Activated CD4-positive, alpha-beta memory T cell treated with anti-CD3 and anti-CD28 coated beads, Interleukin-2, amount 10 ng/mL, durations not matched to agents 7 days and 5 days (primary cell): Measurements from ENCODE around the gene PPP2R5C. TPM values are rescaled to one million over a fixed set of nuclear protein-coding genes. Genes with fewer than 3 reads are reported as not detected.
"Not testable (repeated sequence)": the region's sequence is repeated elsewhere in the genome, so short reads cannot be mapped to it uniquely, and the experiment has no call there.

ENCODE experiments used
- CTCF ChIA-PET: fragments of 350-600 bp; sonication (Branson Sonifier 250); formaldehyde crosslinking; loops from one replicate; lab custom pipeline; 2021; ENCODE audit warnings: antibody characterized with exemption, inconsistent platforms; lab: Charles Lee
- POLR2A ChIA-PET: fragments of 350-600 bp; sonication (Branson Sonifier 250); formaldehyde crosslinking; loops from one replicate; lab custom pipeline; 2021; ENCODE audit warnings: antibody characterized with exemption; lab: Charles Lee
- DNase-seq: peaks from one replicate; pipeline ENCODE4 v3.0.0-alpha.2; 2020
- H3K27ac Mint-ChIP-seq: one replicate; pipeline ENCODE4 v1.8.0; 2021; ENCODE audit warnings: mild to moderate bottlenecking, mixed read lengths
- H3K27me3 Mint-ChIP-seq: one replicate; pipeline ENCODE4 v1.8.0; 2021; ENCODE audit warnings: mixed read lengths
- H3K36me3 Mint-ChIP-seq: one replicate; pipeline ENCODE4 v1.8.0; 2021; ENCODE audit warnings: low read depth, mixed read lengths
- H3K4me1 Mint-ChIP-seq: one replicate; pipeline ENCODE4 v1.8.0; 2021; ENCODE audit warnings: mixed read lengths
- H3K4me3 Mint-ChIP-seq: one replicate; pipeline ENCODE4 v1.8.0; 2021; ENCODE audit warnings: mild to moderate bottlenecking, mixed read lengths
- H3K9me3 Mint-ChIP-seq: one replicate; pipeline ENCODE4 v1.8.0; 2021; ENCODE audit warnings: mixed read lengths
- total RNA-seq, 2 experiments: library from RNA; stranded (reverse); gene quantifications; one replicate each; pipeline ENCODE4 v1.2.3, GENCODE V29; 2021

PPP2R5C gene
- 100 to 1,000 TPM; 338 to 348 TPM for total RNA-seq

DNA sequence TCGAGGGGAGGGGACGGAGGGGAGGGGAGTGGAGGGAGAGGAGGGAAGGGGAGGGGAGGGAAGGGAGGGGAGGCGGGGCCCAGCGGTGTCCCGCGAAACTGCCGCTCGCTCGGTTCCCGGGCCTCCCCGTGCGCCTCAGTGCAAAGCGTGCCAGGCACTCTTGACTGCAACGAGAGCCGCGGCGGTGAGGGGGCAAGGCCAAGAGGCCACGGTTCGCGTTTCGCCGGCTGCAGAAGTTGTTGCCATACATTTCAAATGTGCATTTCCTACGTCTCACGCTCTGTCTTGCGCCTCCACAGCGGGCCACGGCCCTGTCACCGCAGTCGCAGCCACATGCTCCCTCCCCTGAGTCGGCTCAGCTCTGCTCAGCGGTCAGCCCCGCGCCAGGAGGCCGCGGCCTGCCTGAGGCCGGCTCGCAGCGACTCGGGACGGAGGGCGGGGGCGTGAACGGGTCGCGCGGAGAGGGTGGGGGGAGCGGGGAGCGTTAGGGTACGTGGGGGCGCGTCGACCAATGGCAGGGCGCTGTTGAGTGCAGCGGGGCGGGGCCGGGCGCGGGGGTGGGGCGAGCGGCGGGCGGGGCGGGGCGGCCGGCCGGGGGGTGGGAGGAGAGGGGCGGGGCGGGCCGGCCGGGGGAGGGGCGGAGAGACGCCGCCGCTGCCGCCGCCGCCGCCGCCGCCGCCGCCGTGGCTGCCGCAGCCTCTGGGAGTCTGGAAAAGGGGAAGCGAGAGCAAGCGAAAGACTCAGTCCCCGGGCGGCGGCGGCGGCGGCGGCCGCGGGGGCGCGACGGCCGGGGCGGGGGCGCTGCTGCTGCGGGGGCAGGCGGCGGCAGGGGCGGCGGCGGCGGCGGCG, at the start of gene PPP2R5C:
TSS of gene PPP2R5C (plus strand) at position 678 of the 849 bp plus-strand sequence. CDS start 185 bp downstream, outside the sequence.
- CTCF ChIA-PET: interaction anchor here (1.1 to 2.6 kb wide), 6 partner anchors 9 to 259 kb away, joined by 3 to 26 read pairs (median 6); no protein-coding TSS in a partner anchor
- Mint-ChIP-seq H3K36me3 (peaks cover 19% of the 10 kb centered on the region), H3K4me3 (peak within 1 kb of the TSS; percentile 83), H3K27me3 (peaks cover 12% of the 10 kb centered on the region), H3K4me1 (peaks cover 39% of the 10 kb centered on the region), H3K27ac (peak within 1 kb of the TSS; percentile 73), H3K9me3 (no peaks in the 10 kb centered on the region)
- DNase-seq: peak; percentile 88
- POLR2A ChIA-PET: interaction anchor here (0.6 to 3.2 kb wide), 12 partner anchors 10 to 187 kb away, joined by 3 to 39 read pairs (median 8); no protein-coding TSS in a partner anchor

DNA sequence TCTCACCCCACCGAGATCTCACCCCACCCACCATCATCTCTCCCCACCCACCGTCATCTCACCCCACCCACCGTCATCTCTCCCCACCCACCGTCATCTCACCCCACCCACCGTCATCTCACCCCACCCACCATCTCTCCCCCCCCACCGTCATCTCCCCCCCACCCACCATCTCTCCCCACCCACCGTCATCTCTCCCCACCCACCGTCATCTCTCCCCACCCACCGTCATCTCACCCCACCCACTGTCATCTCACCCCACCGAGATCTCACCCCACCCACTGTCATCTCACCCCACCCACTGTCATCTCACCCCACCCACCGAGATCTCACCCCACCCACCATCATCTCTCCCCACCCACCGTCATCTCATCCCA, 49.7 kb upstream of the PPP2R5C start:
- H3K27me3 Mint-ChIP-seq, POLR2A ChIA-PET: not testable (repeated sequence)

GRCh38 chr14:101712341-101712740, 49.2 kb upstream of the PPP2R5C start:
- H3K36me3 Mint-ChIP-seq, H3K27me3 Mint-ChIP-seq, H3K27ac Mint-ChIP-seq, H3K9me3 Mint-ChIP-seq, CTCF ChIA-PET, DNase-seq, H3K4me3 Mint-ChIP-seq, POLR2A ChIA-PET: not testable (repeated sequence)
- H3K4me1 Mint-ChIP-seq: peaks cover 46% of the 10 kb centered on the region

More for the DNA sequence above, 49.7 kb upstream of the PPP2R5C start:
- H3K36me3 Mint-ChIP-seq, DNase-seq, H3K9me3 Mint-ChIP-seq, H3K27ac Mint-ChIP-seq, H3K4me3 Mint-ChIP-seq: not testable (repeated sequence)
- peaks cover 51% of the 10 kb centered on the region for H3K4me1 Mint-ChIP-seq
- CTCF ChIA-PET: interaction anchor here (0.9 kb wide), 1 partner anchor 10 kb away, joined by 3 read pairs; no protein-coding TSS in a partner anchor

DNA sequence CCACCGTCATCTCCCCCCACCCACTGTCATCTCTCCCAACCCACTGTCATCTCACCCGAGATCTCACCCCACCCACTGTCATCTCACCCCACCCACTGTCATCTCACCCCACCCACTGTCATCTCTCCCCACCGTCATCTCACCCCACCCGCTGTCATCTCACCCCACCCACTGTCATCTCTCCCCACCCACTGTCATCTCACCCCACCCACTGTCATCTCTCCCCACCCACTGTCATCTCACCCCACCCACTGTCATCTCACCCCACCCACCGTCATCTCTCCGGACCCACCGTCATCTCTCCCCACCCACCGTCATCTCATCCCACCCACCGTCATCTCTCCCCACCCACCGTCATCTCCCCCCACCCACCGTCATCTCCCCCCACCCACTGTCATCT, 48.4 kb upstream of the PPP2R5C start:
- peak; percentile 4 for DNase-seq
- H3K27me3 Mint-ChIP-seq, CTCF ChIA-PET, H3K9me3 Mint-ChIP-seq, H3K27ac Mint-ChIP-seq, POLR2A ChIA-PET, H3K36me3 Mint-ChIP-seq, H3K4me3 Mint-ChIP-seq: not testable (repeated sequence)
- peaks cover 43% of the 10 kb centered on the region for H3K4me1 Mint-ChIP-seq

DNA sequence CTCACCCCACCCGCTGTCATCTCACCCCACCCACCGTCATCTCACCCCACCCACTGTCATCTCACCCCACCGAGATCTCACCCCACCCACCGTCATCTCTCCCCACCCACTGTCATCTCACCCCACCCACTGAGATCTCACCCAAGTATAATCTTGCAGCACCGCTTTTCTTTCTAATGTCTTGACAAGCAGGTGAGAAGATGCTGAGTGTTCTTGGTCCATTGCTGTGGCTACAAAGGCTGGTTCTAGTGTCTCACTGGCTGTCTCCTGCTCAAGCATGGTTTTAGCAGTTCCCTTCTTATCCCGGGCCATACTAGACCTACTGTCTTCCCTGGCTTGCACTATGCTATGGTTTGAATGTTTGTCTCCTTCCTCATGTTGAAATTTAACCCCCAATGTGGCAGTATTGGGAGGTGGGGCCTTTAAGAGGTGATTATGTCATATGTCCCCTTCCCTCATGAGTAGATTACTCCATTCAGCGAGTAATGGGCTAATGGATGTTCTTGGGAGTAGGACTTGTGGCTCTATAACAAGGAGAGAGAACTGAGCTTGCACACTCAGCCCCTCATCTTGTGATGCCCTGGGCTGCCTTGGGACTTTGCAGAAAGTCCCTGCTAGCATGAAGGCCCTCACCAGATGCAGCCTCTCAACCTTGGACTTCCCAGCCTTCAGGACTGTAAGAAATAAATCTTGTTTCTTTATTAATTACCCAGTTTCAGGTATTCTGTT, 47.7 kb upstream of the PPP2R5C start:
- H3K36me3 Mint-ChIP-seq: peaks cover 7% of the 10 kb centered on the region
- CTCF ChIA-PET: no interaction called here
- POLR2A ChIA-PET: no interaction called here
- DNase-seq: peak; percentile 15
- no peaks in the 10 kb centered on the region for H3K27me3 Mint-ChIP-seq
- peaks cover 41% of the 10 kb centered on the region for H3K4me1 Mint-ChIP-seq
- H3K4me3 Mint-ChIP-seq: no peak overlapping the region
- H3K9me3 Mint-ChIP-seq: peaks cover 8% of the 10 kb centered on the region
- H3K27ac Mint-ChIP-seq: no peak overlapping the region

DNA sequence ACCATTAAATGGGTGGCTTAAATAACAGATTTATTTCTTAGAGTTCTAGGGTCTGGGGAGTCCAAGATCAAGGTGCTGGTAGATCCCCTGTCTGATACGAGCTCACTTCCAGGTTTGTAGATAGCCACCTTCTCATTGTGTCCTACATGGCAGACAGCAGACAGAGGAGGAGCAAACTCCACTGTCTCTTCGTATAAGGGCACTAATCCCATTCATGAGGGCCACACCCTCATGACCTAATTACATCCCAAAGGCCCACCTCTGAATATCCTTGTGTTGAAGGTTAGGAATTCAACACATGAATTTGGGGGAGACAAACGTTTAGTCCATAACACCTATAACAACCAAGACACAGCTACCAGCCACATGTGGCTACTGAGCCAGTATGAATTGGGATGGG, 47.1 kb upstream of the PPP2R5C start:
- peak; percentile 3 for DNase-seq
- H3K4me3 Mint-ChIP-seq: no peak overlapping the region
- POLR2A ChIA-PET: interaction anchor here (0.9 kb wide), 1 partner anchor 16 kb away, joined by 3 read pairs; no protein-coding TSS in a partner anchor
- no peak overlapping the region for H3K27ac Mint-ChIP-seq
- H3K9me3 Mint-ChIP-seq: peaks cover 8% of the 10 kb centered on the region
- H3K27me3 Mint-ChIP-seq: no peaks in the 10 kb centered on the region
- peaks cover 7% of the 10 kb centered on the region for H3K36me3 Mint-ChIP-seq
- CTCF ChIA-PET: interaction anchor here (0.7 kb wide), 1 partner anchor 142 kb away, joined by 3 read pairs; no protein-coding TSS in a partner anchor
- peaks cover 43% of the 10 kb centered on the region for H3K4me1 Mint-ChIP-seq

GRCh38 chr14:101715210-101716076, 46.1 kb upstream of the PPP2R5C start:
- Mint-ChIP-seq H3K27me3 (no peaks in the 10 kb centered on the region), H3K9me3 (peaks cover 8% of the 10 kb centered on the region), H3K27ac (no peak overlapping the region), H3K4me3 (no peak overlapping the region), H3K36me3 (peaks cover 7% of the 10 kb centered on the region), H3K4me1 (peaks cover 45% of the 10 kb centered on the region)
- POLR2A ChIA-PET: interaction anchor here (0.9 kb wide), 1 partner anchor 15 kb away, joined by 3 read pairs; no protein-coding TSS in a partner anchor
- CTCF ChIA-PET: interaction anchor here (0.7 to 2.1 kb wide), 2 partner anchors 8 to 141 kb away, joined by 3 to 8 read pairs; no protein-coding TSS in a partner anchor
- DNase-seq: peak; percentile 14

DNA sequence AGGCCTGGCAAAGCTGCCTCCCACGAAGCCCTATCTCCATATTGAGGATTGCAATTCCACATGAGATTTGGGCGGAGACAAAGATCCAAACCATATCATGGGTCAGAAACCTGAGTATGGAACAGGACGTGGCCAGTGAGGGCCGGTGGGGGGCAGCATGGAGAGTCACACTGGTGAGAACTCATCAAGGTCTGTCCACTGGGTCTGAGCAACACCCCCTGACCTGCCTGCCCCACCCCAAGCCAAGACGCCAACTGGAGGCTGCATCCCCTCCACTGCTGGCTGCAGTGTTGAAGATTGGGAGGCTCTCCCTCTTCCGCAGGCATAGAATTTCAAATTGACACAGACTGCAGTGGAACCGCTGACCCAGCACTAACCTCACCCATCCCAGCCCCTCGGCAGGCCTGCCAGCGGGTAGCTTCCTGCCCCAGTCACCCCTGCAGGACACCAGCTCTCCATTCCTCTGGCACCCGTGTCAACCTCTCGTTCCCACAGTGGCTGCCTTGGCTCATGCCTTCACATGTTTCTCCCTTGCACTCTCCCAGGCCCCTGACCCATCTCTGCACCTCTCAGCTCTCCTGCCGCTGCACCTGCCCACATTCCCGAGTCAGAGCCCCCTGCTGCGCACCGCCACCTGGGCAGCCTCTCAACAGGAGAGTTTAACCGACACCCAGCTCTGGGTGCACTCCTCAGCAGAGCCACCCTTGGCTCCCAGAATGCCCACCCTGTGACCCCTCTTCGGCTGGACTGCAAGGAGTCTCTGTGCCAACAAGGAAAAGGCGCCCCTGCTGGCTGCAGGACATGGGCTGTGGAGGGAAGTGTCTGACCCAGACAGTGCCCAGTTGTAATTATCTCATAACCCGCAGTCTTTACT, 45.2 kb upstream of the PPP2R5C start:
- Mint-ChIP-seq H3K4me1 (peaks cover 41% of the 10 kb centered on the region), H3K27ac (no peak overlapping the region), H3K4me3 (no peak overlapping the region), H3K36me3 (peaks cover 7% of the 10 kb centered on the region), H3K9me3 (peaks cover 8% of the 10 kb centered on the region), H3K27me3 (no peaks in the 10 kb centered on the region)
- CTCF ChIA-PET: interaction anchor here (0.5 to 2.1 kb wide), 2 partner anchors 9 to 287 kb away, joined by 3 to 8 read pairs; no protein-coding TSS in a partner anchor
- POLR2A ChIA-PET: no interaction called here
- DNase-seq: no peak

DNA sequence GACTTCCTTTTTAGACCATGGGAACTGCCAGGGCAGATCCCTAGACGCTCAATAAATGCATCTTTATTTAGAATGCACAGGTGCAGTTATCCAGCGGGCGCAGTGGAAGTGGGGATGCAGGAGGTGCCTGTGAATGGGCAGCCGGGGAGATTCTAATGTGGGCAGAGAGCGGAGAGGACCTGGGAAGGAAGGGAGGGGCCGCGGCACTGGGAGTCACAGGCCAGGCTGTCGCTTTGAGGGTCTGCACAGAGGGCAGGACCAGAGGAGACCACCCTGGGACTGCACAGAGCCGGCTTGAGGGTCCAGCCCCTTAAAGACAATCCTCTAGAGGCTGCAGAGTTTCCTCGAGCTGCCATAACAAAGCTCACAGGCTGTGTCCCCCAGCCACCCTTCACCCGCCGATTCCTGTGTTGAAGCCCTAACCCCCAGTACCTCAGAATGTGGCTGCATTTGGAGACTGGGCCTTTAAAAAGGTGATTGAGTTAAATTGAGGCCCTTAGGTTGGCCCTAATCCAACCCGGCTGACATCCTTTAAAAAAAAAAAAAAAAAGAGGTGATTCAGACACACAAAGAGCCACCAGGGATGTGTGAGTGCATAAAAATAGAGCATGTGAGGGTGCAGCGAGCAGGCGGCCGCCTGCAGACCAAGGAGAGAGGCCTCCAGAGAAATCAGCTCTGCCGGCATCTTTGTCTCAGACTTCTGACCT, 44.4 kb upstream of the PPP2R5C start:
- H3K9me3 Mint-ChIP-seq: peaks cover 8% of the 10 kb centered on the region
- H3K36me3 Mint-ChIP-seq: peaks cover 7% of the 10 kb centered on the region
- no peak for DNase-seq
- H3K27me3 Mint-ChIP-seq: no peaks in the 10 kb centered on the region
- ChIA-PET CTCF (interaction anchor here (0.5 to 2.1 kb wide), 2 partner anchors 10 to 286 kb away, joined by 3 to 8 read pairs; no protein-coding TSS in a partner anchor), POLR2A (no interaction called here)
- no peak overlapping the region for H3K4me3 Mint-ChIP-seq
- H3K4me1 Mint-ChIP-seq: peaks cover 47% of the 10 kb centered on the region
- no peak overlapping the region for H3K27ac Mint-ChIP-seq

DNA sequence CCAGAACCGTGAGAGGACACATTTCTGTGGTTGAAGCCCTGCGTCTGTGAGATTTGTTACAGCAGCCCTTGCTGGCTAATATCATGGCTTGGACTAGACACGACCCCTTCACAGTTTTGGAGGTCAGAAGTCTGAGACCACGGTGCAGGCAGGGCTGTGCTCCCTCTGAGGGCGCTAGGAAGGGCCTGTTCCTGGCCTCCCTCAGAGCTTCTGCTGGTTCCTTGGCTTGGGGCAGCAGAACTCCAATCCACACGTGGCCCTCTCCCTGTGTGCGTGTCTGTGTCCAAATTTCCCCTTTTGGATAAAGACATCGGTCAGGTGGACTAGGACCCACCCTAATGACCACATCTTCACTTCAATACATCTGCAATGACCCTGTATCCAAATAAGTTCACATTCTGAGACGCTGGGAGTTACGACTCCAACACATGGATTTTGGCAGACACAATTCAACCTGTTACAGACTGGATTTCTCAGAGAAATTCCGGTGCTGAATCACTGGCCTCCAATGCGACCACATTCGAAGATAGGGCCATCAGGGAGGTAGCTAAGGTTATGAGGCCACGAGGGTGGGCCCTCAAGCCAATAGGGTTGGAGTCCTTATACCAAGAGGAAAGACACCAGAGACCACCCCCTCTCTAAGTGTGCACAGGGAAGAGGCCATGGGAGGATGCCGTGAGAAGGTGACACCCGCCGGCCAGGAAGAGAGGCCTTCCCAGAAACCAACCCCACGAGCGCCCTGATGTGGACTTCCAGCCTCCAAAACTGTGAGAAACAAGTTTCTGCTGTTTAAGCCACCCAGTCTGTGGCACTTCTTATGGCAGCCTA, 43.6 kb upstream of the PPP2R5C start:
- ChIA-PET POLR2A (no interaction called here), CTCF (interaction anchor here (1.1 to 2.1 kb wide), 2 partner anchors 11 kb away, joined by 6 to 8 read pairs; no protein-coding TSS in a partner anchor)
- Mint-ChIP-seq H3K9me3 (peaks cover 8% of the 10 kb centered on the region), H3K27ac (no peak overlapping the region), H3K4me1 (peaks cover 55% of the 10 kb centered on the region), H3K36me3 (peaks cover 7% of the 10 kb centered on the region), H3K4me3 (no peak overlapping the region), H3K27me3 (no peaks in the 10 kb centered on the region)
- DNase-seq: no peak
